OCI-M2 (cell line): ENCODE measurements around the gene PROK2.

ENCODE experiments used
- DNase-seq: peaks from one replicate; lab custom pipeline; 2025; ENCODE audit not compliant: unreplicated experiment; lab: John Stamatoyannopoulos, UW

Gene PROK2

GRCh38 chr3:71784914-71785531 lies at the start of gene PROK2:
TSS of gene PROK2 (minus strand) at chr3:71785148. CDS start at chr3:71785052, 96 bp downstream.
- DNase-seq = no peak

GRCh38 chr3:71831599-71831998 lies 46.7 kb upstream of the PROK2 start:
- DNase-seq = no peak

- no peak for DNase-seq
Observed at GRCh38 chr3:71825551-71826283, 40.8 kb upstream of the PROK2 start.

GRCh38 chr3:71821116-71821515 lies 36.2 kb upstream of the PROK2 start:
- no peak for DNase-seq

- no peak for DNase-seq
Observed at GRCh38 chr3:71817262-71817661, 32.3 kb upstream of the PROK2 start.

GRCh38 chr3:71816767-71817156 lies 31.8 kb upstream of the PROK2 start:
- DNase-seq = no peak

- DNase-seq = no peak
Observed at GRCh38 chr3:71815340-71816067, 30.6 kb upstream of the PROK2 start.

GRCh38 chr3:71813704-71814103 lies 28.8 kb upstream of the PROK2 start:
- DNase-seq = no peak

GRCh38 chr3:71813073-71813472 lies 28.1 kb upstream of the PROK2 start:
- DNase-seq = no peak

- DNase-seq = no peak
Observed at GRCh38 chr3:71810056-71810455, 25.1 kb upstream of the PROK2 start.

GRCh38 chr3:71809321-71810026 lies 24.5 kb upstream of the PROK2 start:
- DNase-seq = no peak

GRCh38 chr3:71806736-71807135 lies 21.8 kb upstream of the PROK2 start:
- DNase-seq = no peak

- DNase-seq = no peak
Observed at GRCh38 chr3:71805691-71806090, 20.7 kb upstream of the PROK2 start.

GRCh38 chr3:71805199-71805598 lies 20.3 kb upstream of the PROK2 start:
- DNase-seq = no peak

GRCh38 chr3:71803248-71803647 lies 18.3 kb upstream of the PROK2 start:
- DNase-seq = no peak

GRCh38 chr3:71801986-71802385 lies 17.0 kb upstream of the PROK2 start:
- no peak for DNase-seq

GRCh38 chr3:71800023-71800422 lies 15.1 kb upstream of the PROK2 start:
- DNase-seq = no peak

- no peak for DNase-seq
Observed at GRCh38 chr3:71797455-71797854, 12.5 kb upstream of the PROK2 start.

- DNase-seq = no peak
Observed at GRCh38 chr3:71796290-71796689, 11.3 kb upstream of the PROK2 start.

- no peak for DNase-seq
Observed at GRCh38 chr3:71791634-71792033, 6.7 kb upstream of the PROK2 start.

GRCh38 chr3:71789922-71790321 lies 5.0 kb upstream of the PROK2 start:
- DNase-seq = no peak
